Coronary artery (tissue), 2 donors: ENCODE data around the gene GALNTL6.

Experiments
- DNase-seq: peaks from one replicate; pipeline ENCODE4 v3.0.0-alpha.2; 2017; ENCODE audit warnings: low spot score
- H3K27ac ChIP-seq, 2 donors: fragments of 200-600 bp; sonication (generic); one replicate each; pipeline ENCODE4 v1.5.1; 2016 to 2019
- H3K4me3 ChIP-seq: fragments of 200-600 bp; sonication (generic); 2 replicates; pipeline ENCODE4 v1.5.1; 2016; ENCODE audit warnings: mild to moderate bottlenecking, moderate library complexity
- TF ChIP-seq, protein P1 (sequence below): fragments of 200-600 bp; sonication (generic); IDR thresholded peaks from one replicate; pipeline ENCODE4 v1.5.1; 2019; ENCODE audit warnings: antibody characterized with exemption

GALNTL6 gene

DNA sequence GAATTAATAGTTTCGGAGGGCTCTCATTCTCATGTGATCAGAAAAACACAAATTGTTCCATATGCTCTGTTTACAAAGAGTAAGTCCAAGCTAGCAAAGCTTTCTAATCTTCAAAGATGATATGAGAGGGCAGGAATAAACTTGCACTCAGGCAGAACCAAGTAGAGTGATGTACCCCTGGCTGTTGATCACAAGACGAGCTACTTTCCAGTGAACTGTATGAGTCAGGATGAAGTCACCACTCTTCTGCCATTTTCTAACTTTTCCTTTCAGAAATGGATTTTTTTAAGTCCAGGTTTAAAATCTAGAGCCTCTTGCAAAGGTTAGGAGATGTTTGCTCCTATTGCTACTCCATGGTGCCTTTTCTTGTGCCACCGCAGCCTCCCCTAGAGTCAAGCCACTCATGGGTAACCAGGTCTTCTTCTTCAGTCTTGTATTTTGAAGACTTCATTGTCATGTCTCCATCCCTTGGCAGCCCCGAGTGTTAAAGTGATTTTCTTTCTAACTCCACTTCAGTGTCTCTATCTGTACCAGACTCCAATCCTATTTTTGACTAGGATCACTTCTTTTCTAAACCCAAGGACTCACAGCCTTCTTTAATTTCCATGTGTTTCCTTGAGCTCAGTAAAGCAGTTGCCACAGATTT is 1183.5 kb downstream of the GALNTL6 start:
- no peak overlapping the region for H3K4me3 ChIP-seq
- TF ChIP-seq, protein P1, sequence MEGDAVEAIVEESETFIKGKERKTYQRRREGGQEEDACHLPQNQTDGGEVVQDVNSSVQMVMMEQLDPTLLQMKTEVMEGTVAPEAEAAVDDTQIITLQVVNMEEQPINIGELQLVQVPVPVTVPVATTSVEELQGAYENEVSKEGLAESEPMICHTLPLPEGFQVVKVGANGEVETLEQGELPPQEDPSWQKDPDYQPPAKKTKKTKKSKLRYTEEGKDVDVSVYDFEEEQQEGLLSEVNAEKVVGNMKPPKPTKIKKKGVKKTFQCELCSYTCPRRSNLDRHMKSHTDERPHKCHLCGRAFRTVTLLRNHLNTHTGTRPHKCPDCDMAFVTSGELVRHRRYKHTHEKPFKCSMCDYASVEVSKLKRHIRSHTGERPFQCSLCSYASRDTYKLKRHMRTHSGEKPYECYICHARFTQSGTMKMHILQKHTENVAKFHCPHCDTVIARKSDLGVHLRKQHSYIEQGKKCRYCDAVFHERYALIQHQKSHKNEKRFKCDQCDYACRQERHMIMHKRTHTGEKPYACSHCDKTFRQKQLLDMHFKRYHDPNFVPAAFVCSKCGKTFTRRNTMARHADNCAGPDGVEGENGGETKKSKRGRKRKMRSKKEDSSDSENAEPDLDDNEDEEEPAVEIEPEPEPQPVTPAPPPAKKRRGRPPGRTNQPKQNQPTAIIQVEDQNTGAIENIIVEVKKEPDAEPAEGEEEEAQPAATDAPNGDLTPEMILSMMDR, result no peak
- DNase-seq, result no peak
- H3K27ac ChIP-seq, result no peak overlapping the region

DNA sequence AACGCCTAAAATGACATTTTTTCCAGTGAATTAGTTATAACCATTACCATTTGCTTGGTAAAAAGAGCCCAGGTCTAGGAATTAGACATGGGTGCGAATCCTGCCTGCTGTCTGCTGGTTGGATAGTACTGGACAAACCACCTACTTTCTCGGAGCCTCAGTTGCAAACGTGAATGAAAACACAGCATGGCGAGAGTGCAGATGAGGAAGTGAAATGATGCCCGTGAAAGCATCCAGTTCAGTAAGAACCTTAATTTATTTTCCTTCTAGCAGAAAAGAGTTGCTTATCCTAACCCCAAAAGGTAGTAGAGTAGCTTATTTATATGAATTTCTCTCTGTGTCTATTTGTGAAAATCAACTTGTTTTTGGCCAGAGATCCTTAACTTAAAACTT is 1184.0 kb downstream of the GALNTL6 start:
- H3K4me3 ChIP-seq, result no peak overlapping the region
- DNase-seq, result no peak
- no peak overlapping the region for H3K27ac ChIP-seq
- TF ChIP-seq, protein P1, result no peak

DNA sequence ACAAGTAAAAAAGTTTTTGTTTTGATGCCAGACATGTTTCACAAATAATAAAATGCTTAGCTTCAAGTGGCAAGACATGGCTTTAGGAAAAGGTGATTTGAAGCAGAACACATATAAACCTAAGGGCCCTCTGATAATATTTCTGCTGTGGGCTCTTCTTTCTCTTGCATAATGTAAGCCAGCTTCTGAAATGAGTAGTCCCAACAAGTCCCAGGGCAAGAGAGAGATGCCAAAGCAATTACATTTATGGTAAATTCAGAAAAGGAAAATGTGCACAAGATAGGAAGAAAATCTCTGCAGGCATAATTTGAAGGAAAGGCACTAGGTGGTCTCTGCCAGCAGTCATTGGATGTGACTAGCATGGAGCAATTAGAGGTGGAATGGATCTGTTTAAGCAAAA is 1184.7 kb downstream of the GALNTL6 start:
- no peak for DNase-seq
- TF ChIP-seq, protein P1, result no peak
- Histone ChIP-seq H3K27ac (no peak overlapping the region), H3K4me3 (no peak overlapping the region)

DNA sequence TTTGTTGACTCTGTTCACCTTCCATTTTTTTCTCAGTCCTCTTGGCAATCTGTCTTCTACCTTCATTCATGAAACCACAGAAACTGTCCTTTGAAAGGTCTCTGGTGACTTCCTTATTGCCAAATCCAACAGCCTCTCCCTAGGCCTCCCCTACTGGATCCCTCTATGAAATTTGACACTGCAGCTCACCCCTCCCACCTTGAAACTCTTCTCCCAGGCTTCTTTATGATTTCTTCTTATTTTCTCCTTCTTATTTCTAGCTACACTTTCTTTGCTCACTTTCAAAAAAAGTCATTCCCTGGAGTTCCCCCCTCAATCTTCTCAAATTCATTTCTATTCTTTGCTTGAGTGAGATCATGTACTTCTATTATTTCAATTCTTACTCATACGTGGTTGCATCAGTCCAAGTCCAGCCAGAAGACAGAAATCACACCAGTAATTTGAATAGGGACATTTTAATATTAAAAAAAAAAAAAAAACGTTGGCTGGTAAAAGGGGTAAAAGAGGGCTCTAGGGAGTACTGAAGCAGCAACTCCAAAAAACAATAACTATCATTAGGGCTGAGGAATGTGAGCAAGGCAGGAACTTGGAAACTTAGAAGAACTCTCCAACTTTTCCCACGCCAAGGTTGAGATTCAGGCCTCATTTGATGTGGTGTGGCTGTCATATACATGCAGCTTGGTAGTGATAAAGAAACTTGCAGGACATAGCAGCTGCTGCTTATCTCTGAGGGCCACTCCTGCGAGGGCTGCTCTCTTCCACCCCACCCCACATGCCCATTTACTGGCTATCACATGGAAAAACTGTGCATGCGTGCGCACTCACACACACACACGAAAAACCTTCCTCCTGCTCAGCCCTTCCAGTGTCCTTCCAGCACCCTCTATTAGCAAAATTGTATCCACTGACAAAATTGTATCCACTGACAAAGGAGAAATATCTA is 1185.6 kb downstream of the GALNTL6 start:
- Histone ChIP-seq H3K4me3 (no peak overlapping the region), H3K27ac (peak overlapping the region in 1 of 2 donors; percentile 17)
- TF ChIP-seq, protein P1, result no peak
- no peak for DNase-seq

DNA sequence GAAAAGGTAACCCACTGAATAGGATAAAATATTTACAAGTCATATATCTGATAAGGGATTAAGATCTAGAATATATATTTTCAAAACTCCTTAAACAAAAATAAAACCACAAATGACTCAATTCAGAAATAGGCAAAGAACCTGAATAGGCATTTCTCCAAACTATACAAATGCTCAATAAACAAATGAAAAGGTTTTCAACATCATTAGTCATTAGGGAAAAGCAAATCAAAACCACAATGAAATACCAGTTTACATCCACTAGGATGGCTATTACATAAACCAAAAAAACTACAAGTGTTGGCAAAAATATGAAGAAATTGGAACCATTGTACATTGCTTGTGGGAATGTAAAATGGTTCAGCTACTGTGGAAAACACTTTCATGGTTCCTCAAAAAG is 1188.4 kb downstream of the GALNTL6 start:
- Histone ChIP-seq H3K27ac (no peak overlapping the region), H3K4me3 (no peak overlapping the region)
- TF ChIP-seq, protein P1, result no peak
- no peak for DNase-seq

DNA sequence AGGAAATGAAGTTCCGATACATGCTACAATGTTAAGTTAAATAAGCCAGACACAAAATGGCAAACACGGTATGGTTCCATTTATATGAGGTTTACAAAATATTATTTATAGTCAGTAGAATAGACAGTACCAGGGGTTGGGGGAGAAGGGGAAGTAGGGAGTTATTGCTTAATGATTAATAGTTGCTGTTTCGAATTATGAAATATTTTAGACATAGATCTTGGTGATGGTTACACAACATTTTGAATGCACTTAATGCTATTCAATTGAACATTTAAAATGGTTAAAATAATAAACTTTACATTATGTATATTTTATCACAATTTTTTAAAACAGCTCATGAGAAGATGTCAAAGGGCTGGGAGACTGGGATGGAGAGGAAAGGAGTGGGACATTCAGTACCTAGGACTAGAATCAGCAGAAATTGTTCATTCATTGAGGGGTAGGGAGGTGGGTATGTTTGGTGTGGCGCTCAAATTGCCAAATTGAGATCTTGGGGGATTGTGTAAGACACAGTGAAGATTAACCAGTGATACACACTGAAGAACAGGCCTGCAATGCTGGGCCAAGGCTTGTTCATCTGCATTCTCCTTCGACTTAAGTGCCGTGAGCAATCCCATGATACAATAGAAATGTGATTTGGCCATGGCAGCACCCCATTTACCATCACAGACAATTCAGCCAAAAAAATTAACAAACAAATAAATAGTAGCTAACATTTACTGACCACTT is 1189.8 kb downstream of the GALNTL6 start:
- no peak overlapping the region for H3K4me3 ChIP-seq
- no peak overlapping the region for H3K27ac ChIP-seq
- TF ChIP-seq, protein P1, result no peak
- DNase-seq, result no peak
